HG03354 (cell line): ENCODE measurements around the gene RNU1-1.

Experiments
- ATAC-seq: cut with Tn5 transposase; IDR thresholded peaks from one replicate; pipeline ENCODE4 v1.9.1; 2021; ENCODE audit warnings: mild to moderate bottlenecking; ENCODE audit not compliant: unreplicated experiment, poor library complexity, severe bottlenecking

RNU1-1 gene

DNA sequence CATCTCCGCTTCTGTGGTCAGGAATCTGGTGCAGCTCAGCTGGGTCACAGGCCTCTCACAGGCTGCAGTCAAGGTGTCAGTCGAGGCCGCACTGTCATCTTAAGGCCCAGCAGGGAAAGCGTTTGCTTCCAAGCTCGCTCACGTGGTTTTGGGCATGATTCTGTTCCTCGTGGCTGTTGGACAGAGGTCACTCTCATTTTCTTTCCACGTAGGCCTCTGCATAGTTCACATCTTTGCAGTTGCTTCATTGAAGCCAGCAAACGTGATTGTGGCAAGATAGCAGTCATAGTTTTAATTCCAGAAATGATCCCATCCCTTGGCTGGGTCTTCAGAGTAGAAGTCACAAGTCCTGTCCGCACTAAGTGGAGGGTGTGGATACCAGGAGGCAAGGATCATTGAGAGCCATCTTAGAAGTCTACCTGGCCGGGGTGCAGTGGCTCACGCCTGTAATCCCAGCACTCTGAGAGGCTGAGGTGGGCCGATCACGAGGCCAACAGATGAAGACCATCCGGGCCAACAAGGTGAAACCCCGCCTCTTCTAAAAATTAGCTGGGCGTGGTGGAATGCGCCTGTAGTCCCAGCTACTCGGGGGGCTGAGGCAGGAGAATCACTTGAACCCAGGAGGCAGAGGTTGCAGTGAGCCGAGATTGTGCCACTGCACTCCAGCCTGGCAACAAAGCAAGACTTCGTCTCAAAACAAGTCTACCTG, 49.0 kb downstream of the RNU1-1 start:
- ATAC-seq, result no peak
